ENCODE measurements around the gene AQP1.

AQP1 gene

GRCh38 chr7:30912731-30912985, 1.0 kb downstream of the AQP1 start:
- no peak for TF ChIP-seq CTCF (conservative IDR thresholded peaks at IDR 0.05; ENCODE audit: control insufficient read depth, insufficient read depth, low read depth, low read length)
- H3K4me3 ChIP-seq (ENCODE audit: control insufficient read depth, low read depth, low read length), result no peak overlapping the region
- DNase-seq (ENCODE audit: low read depth), result no peak

- no peak for DNase-seq (ENCODE audit: low read depth)
- no peak for TF ChIP-seq CTCF (conservative IDR thresholded peaks at IDR 0.05; ENCODE audit: control insufficient read depth, insufficient read depth, low read depth, low read length)
- H3K4me3 ChIP-seq (ENCODE audit: control insufficient read depth, low read depth, low read length), result no peak overlapping the region
Measured at GRCh38 chr7:30912986-30913811, 1.5 kb downstream of the AQP1 start.

- no peak overlapping the region for H3K4me3 ChIP-seq (ENCODE audit: control insufficient read depth, low read depth, low read length)
Measured at GRCh38 chr7:30913821-30914515, 2.3 kb downstream of the AQP1 start.

GRCh38 chr7:30914596-30914995, 2.9 kb downstream of the AQP1 start:
- no peak for TF ChIP-seq CTCF (conservative IDR thresholded peaks at IDR 0.05; ENCODE audit: control insufficient read depth, insufficient read depth, low read depth, low read length)
- peak; percentile 79 for DNase-seq (ENCODE audit: low read depth)
- no peak overlapping the region for H3K4me3 ChIP-seq (ENCODE audit: control insufficient read depth, low read depth, low read length)

More at GRCh38 chr7:30913821-30914515, 2.3 kb downstream of the AQP1 start:
- no peak for TF ChIP-seq CTCF (conservative IDR thresholded peaks at IDR 0.05; ENCODE audit: control insufficient read depth, insufficient read depth, low read depth, low read length)
- no peak for DNase-seq (ENCODE audit: low read depth)

GRCh38 chr7:30915005-30915601, 3.5 kb downstream of the AQP1 start:
- no peak overlapping the region for H3K4me3 ChIP-seq (ENCODE audit: control insufficient read depth, low read depth, low read length)
- no peak for TF ChIP-seq CTCF (conservative IDR thresholded peaks at IDR 0.05; ENCODE audit: control insufficient read depth, insufficient read depth, low read depth, low read length)
- no peak for DNase-seq (ENCODE audit: low read depth)

GRCh38 chr7:30915751-30916150, 4.1 kb downstream of the AQP1 start:
- TF ChIP-seq CTCF (conservative IDR thresholded peaks at IDR 0.05; ENCODE audit: control insufficient read depth, insufficient read depth, low read depth, low read length), result no peak
- no peak for DNase-seq (ENCODE audit: low read depth)

More at GRCh38 chr7:30915751-30916150, 4.1 kb downstream of the AQP1 start:
- no peak overlapping the region for H3K4me3 ChIP-seq (ENCODE audit: control insufficient read depth, low read depth, low read length)
